Calu3 (cell line): Measurements from ENCODE around the gene KANSL3. TPM values are rescaled to one million over a fixed set of nuclear protein-coding genes. Genes with fewer than 3 reads are reported as not detected.

Experiments
- BruUV-seq: library from RNA; stranded (reverse); fragments of 400-500 nt; replicated peaks from 2 replicates; lab custom pipeline; 2021; lab: Mats Ljungman, UMichigan
- CTCF ChIA-PET: fragments of 300-600 bp; sonication (Branson Sonifier 250); formaldehyde crosslinking; loops from one replicate; lab custom pipeline; 2022; ENCODE audit warnings: antibody characterized with exemption; lab: Charles Lee
- DNase-seq: peaks from one replicate; pipeline ENCODE4 v3.0.0; 2022
- H3K27ac Mint-ChIP-seq: one replicate; pipeline ENCODE4 v1.8.0; 2022; ENCODE audit warnings: mixed read lengths; ENCODE audit not compliant: unreplicated experiment
- H3K27me3 Mint-ChIP-seq: one replicate; pipeline ENCODE4 v1.8.0; 2022; ENCODE audit warnings: mixed read lengths; ENCODE audit not compliant: unreplicated experiment
- H3K36me3 Mint-ChIP-seq: one replicate; pipeline ENCODE4 v1.8.0; 2022; ENCODE audit warnings: mild to moderate bottlenecking, moderate library complexity, mixed read lengths; ENCODE audit not compliant: insufficient read depth, unreplicated experiment
- H3K4me1 Mint-ChIP-seq: one replicate; pipeline ENCODE4 v1.8.0; 2022; ENCODE audit warnings: mild to moderate bottlenecking, low read depth, mixed read lengths; ENCODE audit not compliant: unreplicated experiment
- H3K4me3 Mint-ChIP-seq: one replicate; pipeline ENCODE4 v1.8.0; 2022; ENCODE audit warnings: mild to moderate bottlenecking, low read depth, moderate library complexity, mixed read lengths; ENCODE audit not compliant: unreplicated experiment
- H3K9me3 Mint-ChIP-seq: one replicate; pipeline ENCODE4 v1.8.0; 2022; ENCODE audit warnings: low read depth, mixed read lengths; ENCODE audit not compliant: unreplicated experiment
- intact Hi-C: fragments of 100-400 bp; cut with micrococcal nuclease; formaldehyde crosslinking; loops from one replicate; pipeline ENCODE4 v1.10.0; 2022; ENCODE audit not compliant: unreplicated experiment
- total RNA-seq: library from RNA; stranded (reverse); gene quantifications from 2 replicates; pipeline ENCODE4 v1.2.3, GENCODE V29; 2022
- TF ChIP-seq, protein P1 (sequence below): fragments of 200-600 bp; IDR thresholded peaks from one replicate; pipeline ENCODE4 v1.8.0; 2022; ENCODE audit warnings: antibody characterized with exemption; ENCODE audit not compliant: unreplicated experiment

KANSL3 gene
- total RNA-seq, 1 experiment from 2014 or later, result 39.6 TPM

- BruUV-seq, result no TSS peak
- Mint-ChIP-seq H3K4me3 (no peak overlapping the region), H3K27me3 (no peaks in the 10 kb centered on the region), H3K36me3 (peaks cover 33% of the 10 kb centered on the region), H3K27ac (no peak overlapping the region), H3K4me1 (no peaks in the 10 kb centered on the region), H3K9me3 (no peaks in the 10 kb centered on the region)
- TF ChIP-seq, protein P1, sequence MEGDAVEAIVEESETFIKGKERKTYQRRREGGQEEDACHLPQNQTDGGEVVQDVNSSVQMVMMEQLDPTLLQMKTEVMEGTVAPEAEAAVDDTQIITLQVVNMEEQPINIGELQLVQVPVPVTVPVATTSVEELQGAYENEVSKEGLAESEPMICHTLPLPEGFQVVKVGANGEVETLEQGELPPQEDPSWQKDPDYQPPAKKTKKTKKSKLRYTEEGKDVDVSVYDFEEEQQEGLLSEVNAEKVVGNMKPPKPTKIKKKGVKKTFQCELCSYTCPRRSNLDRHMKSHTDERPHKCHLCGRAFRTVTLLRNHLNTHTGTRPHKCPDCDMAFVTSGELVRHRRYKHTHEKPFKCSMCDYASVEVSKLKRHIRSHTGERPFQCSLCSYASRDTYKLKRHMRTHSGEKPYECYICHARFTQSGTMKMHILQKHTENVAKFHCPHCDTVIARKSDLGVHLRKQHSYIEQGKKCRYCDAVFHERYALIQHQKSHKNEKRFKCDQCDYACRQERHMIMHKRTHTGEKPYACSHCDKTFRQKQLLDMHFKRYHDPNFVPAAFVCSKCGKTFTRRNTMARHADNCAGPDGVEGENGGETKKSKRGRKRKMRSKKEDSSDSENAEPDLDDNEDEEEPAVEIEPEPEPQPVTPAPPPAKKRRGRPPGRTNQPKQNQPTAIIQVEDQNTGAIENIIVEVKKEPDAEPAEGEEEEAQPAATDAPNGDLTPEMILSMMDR, result no peak
- CTCF ChIA-PET, result no interaction called here
- no peak for DNase-seq
- intact Hi-C loops, result no loop called here
Measured at GRCh38 chr2:96594691-96595152, 43.4 kb downstream of the KANSL3 start.

DNA sequence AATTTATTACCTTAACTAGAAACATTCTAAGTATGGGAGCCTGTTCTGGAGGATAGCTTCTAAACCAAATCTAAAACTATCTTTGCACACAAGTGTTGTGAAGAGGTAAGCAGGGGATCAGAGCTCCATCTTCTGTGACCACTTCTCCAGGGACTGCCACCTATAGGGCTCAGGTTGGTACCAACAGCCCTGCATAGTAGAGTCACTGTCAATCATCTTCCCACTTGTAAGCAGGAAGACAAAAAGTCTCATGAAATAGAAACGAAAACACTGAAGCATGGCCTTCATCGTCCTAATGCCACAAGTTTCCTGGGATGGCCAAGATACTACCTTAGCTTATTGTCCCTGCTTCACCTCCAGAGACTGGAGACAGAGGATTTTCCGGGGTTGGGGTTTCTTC lies 43.8 kb downstream of the KANSL3 start:
- Mint-ChIP-seq H3K27ac (no peak overlapping the region), H3K4me3 (no peak overlapping the region), H3K4me1 (no peaks in the 10 kb centered on the region), H3K9me3 (no peaks in the 10 kb centered on the region), H3K27me3 (no peaks in the 10 kb centered on the region), H3K36me3 (peaks cover 33% of the 10 kb centered on the region)
- intact Hi-C loops, result no loop called here
- TF ChIP-seq, protein P1, result no peak
- CTCF ChIA-PET, result no interaction called here
- DNase-seq, result no peak
- BruUV-seq, result no TSS peak

DNA sequence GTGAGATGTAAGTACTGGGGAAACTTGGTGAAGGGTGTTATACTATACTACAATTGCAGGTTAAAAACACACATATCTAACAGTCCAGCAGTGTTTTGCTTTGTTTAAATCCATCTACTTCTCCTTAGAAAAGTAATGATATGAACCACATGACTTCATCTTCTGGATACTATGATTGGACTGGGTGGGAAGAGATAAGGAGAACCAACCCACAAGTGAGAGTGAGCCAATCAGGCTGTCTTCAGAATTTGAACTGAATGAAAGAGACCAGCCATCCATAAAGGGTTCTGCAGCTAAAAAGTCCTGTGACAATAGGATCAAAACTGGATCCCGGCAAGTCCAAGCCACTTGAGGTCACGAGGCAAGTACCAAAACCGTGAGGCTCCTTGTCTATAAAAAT lies 46.6 kb downstream of the KANSL3 start:
- no TSS peak for BruUV-seq
- Mint-ChIP-seq H3K36me3 (peaks cover 18% of the 10 kb centered on the region), H3K27ac (no peak overlapping the region)

GRCh38 chr2:96591054-96591453 lies 47.1 kb downstream of the KANSL3 start:
- BruUV-seq, result no TSS peak
- peaks cover 18% of the 10 kb centered on the region for H3K36me3 Mint-ChIP-seq
- TF ChIP-seq, protein P1, result no peak
- DNase-seq, result no peak
- no peak overlapping the region for H3K4me3 Mint-ChIP-seq
- no peaks in the 10 kb centered on the region for H3K27me3 Mint-ChIP-seq
- H3K4me1 Mint-ChIP-seq, result peaks cover 18% of the 10 kb centered on the region
- H3K27ac Mint-ChIP-seq, result no peak overlapping the region
- CTCF ChIA-PET, result no interaction called here
- intact Hi-C loops, result no loop called here
- no peaks in the 10 kb centered on the region for H3K9me3 Mint-ChIP-seq

More for the DNA sequence above, 46.6 kb downstream of the KANSL3 start:
- DNase-seq, result no peak
- CTCF ChIA-PET, result no interaction called here
- Mint-ChIP-seq H3K4me1 (peaks cover 18% of the 10 kb centered on the region), H3K27me3 (no peaks in the 10 kb centered on the region), H3K9me3 (no peaks in the 10 kb centered on the region), H3K4me3 (no peak overlapping the region)
- TF ChIP-seq, protein P1, result no peak
- intact Hi-C loops, result no loop called here
